Urinary bladder (tissue), 4 donors: ENCODE results near the gene FMR1. TPM values are rescaled to one million over a fixed set of nuclear protein-coding genes. Genes with fewer than 3 reads are reported as not detected.
A peak's percentile ranks its signal among the peaks of the same experiment; 100 is the strongest.

Experiments
- DNase-seq: peaks from one replicate; pipeline ENCODE4 v3.0.0-alpha.2; 2015; ENCODE audit errors: extremely low spot score
- H3K27ac ChIP-seq: one replicate; pipeline ENCODE4 v1.5.1; 2013; ENCODE audit warnings: low read depth, mild to moderate bottlenecking, moderate library complexity
- H3K36me3 ChIP-seq: one replicate; pipeline ENCODE4 v1.6.1; 2013; ENCODE audit warnings: mild to moderate bottlenecking, moderate library complexity; ENCODE audit not compliant: insufficient read depth
- H3K4me1 ChIP-seq: one replicate; pipeline ENCODE4 v1.6.1; 2013; ENCODE audit warnings: mild to moderate bottlenecking, moderate library complexity; ENCODE audit not compliant: insufficient read depth
- H3K4me3 ChIP-seq: one replicate; pipeline ENCODE4 v1.5.1; 2013; ENCODE audit warnings: low read depth, low read length
- WGBS: extraction: QIAGEN DNeasy Blood & Tissue Kit; methylation state at CpG from one replicate; pipeline ENCODE4 v1.1.7; 2013; 5-methylcytosine and 5-hydroxymethylcytosine counted together
- polyA plus RNA-seq: library from polyadenylated mRNA; stranded (reverse); fragments of 200-250 nt; gene quantifications from one replicate; pipeline ENCODE4 v1.2.3, GENCODE V29; 2013
- total RNA-seq: library from RNA; depleted of rRNA; stranded (reverse); fragments of >200 nt; gene quantifications from one replicate; pipeline ENCODE4 v1.2.3, GENCODE V29; 2014
- donor health status: healthy with polysubstance abuse.
- donor health status: healthy.

Gene FMR1
- total RNA-seq (87.0 TPM), polyA plus RNA-seq (24.3 TPM)

DNA sequence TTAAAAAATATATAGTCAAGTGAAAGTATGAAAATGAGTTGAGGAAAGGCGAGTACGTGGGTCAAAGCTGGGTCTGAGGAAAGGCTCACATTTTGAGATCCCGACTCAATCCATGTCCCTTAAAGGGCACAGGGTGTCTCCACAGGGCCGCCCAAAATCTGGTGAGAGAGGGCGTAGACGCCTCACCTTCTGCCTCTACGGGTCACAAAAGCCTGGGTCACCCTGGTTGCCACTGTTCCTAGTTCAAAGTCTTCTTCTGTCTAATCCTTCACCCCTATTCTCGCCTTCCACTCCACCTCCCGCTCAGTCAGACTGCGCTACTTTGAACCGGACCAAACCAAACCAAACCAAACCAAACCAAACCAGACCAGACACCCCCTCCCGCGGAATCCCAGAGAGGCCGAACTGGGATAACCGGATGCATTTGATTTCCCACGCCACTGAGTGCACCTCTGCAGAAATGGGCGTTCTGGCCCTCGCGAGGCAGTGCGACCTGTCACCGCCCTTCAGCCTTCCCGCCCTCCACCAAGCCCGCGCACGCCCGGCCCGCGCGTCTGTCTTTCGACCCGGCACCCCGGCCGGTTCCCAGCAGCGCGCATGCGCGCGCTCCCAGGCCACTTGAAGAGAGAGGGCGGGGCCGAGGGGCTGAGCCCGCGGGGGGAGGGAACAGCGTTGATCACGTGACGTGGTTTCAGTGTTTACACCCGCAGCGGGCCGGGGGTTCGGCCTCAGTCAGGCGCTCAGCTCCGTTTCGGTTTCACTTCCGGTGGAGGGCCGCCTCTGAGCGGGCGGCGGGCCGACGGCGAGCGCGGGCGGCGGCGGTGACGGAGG, at the start of gene FMR1:
FMR1 (plus strand) TSS at position 728 of the 831 bp plus-strand sequence. CDS start 261 bp downstream, outside the sequence.
- no peaks in the 10 kb centered on the region for H3K4me1 ChIP-seq
- H3K36me3 ChIP-seq = no peaks in the 10 kb centered on the region
- WGBS = 7% methylated on average over 52 of the region's 66 CpGs
- peak within 1 kb of the TSS; percentile 83 for H3K4me3 ChIP-seq
- H3K27ac ChIP-seq = peak within 1 kb of the TSS; percentile 69
- DNase-seq = peak; percentile 76

DNA sequence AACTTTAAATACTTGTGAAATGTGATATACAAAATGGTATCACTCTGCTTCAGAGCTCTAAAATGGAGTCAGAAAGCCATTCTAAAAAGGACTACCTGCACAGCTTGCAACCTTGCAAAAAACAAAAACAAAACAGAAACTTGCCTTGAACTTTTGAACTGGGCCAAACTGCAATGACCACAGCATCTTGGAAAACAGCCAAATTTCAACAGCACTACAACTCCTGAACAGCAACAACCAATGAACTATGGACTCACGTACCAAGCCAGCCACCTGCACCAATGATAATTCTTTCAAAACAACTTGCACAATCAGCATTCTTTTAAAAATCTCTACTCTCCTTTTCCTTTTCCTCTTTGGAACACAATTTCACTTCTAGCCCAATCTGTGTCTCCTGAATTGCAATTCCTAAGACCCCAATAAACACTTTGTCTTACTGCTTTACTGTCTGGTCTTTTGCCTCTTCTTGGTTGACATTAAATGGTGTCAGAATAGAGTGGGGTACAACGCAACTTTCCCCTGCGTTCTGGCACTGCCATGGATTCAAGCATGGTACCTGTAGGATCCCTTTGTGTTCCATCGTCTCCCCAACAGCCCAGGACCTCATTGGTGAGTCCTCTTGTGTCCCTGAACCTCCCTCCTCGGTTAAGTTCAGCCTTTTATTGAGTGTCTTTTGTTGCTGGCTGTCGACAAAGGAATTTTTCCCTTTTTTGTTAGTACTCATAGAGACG, 35.7 kb upstream of the FMR1 start:
- Histone ChIP-seq H3K4me1 (no peaks in the 10 kb centered on the region), H3K36me3 (no peaks in the 10 kb centered on the region), H3K4me3 (no peak overlapping the region), H3K27ac (no peak overlapping the region)
- WGBS = 76% methylated on average over 7 of the region's 7 CpGs
- no peak for DNase-seq

DNA sequence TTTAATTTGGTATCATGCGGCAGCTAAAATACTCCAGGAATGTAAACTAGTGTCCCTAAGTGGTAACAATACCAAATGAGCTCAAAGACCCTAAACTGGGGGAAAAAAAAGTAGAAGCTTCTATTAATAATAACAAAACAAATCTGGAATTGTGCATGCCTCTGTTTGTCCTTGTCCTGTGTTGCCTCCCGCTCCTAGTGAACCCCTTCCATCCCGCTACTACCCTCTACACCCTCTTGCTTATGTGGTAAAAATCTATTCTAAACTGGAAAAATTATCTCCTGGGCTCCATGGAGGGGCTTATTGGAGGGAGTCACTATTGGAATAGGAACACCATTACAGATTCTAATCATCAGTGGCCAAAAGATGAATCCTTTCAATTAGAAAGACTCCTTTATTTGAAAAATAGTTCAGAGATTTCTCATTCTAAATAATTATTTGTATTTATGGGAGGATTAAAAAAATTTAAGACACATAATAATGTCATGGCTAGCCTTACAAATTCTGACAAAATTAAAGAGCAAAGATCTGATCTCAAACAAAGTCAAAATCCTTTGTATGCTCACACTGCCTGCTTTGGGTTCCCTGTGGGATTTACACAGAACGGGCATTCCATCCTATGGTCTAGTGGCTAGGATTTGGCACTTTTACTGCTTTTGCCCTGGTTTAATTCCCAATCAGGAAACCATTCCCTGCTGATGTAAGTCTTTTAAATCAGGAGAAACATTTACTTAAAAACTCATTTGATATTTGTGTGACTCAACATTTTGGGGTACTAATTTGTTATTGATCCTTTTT, 34.7 kb upstream of the FMR1 start:
- Histone ChIP-seq H3K27ac (no peak overlapping the region), H3K4me3 (no peak overlapping the region), H3K4me1 (no peaks in the 10 kb centered on the region), H3K36me3 (no peaks in the 10 kb centered on the region)
- 89% methylated on average over 4 of the region's 4 CpGs for WGBS
- DNase-seq = no peak

DNA sequence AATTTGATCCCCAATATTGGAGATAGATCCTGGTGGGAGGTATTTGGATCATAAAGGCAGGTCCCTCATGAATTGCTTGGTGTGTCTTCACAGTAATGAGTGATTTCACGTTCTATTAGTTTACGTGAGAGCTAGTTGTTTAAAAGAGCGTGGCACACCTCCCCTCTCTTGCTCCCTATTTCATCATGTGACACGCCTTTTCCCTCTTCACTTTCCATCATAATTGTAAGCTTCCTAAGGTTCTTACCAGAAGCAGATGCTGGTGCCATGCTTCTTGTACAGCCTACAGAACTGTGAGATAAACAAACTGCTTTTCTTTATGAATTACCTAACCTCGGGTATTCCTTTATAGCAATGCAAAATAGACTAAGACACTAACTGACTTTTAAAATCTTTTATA, 34.0 kb upstream of the FMR1 start:
- WGBS = 87% methylated on average over 5 of the region's 5 CpGs
- Histone ChIP-seq H3K4me1 (no peaks in the 10 kb centered on the region), H3K36me3 (no peaks in the 10 kb centered on the region), H3K4me3 (no peak overlapping the region), H3K27ac (no peak overlapping the region)
- DNase-seq = no peak

DNA sequence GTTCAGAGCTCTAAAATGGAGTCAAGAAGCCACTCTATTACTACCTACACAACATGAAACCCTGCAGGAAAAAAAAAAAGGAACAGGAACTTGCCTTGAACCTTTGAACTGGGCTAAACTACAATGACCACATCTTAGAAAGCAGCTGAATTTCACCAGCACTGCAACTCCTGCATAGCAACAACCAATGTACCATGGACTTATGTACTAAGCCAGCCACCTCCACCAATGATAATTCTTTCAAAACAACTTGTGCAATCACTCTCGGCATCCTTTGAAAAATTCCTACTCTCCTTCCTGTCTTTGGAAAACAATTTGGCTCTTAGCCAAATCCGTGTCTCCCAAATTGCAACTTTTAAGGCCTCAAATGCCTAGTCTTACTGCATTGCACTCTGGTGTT, 26.8 kb upstream of the FMR1 start:
- no peak for DNase-seq
- H3K4me1 ChIP-seq = no peaks in the 10 kb centered on the region
- WGBS = 26% methylated on average over 2 of the region's 2 CpGs
- H3K36me3 ChIP-seq = no peaks in the 10 kb centered on the region
- H3K27ac ChIP-seq = no peak overlapping the region
- H3K4me3 ChIP-seq = no peak overlapping the region

DNA sequence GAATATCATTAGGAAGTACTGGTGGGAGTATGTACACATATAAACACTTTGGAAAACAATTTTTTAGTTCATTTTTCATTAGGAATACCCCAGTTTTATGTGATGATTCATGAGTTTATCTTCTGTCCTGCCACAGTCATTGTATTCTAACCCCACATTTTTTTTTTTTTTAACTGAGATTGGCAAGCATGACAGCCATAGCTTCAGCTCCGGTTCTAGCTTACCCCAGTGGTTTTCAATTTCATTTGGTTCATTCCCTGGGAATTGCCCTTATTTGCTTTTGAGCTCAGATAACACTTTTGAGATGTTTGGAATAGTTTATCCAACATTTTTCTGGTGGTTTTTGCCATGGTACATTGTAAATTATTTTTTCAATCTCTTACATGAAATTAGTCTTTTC, 21.0 kb upstream of the FMR1 start:
- DNase-seq = no peak
- Histone ChIP-seq H3K27ac (no peak overlapping the region), H3K4me3 (no peak overlapping the region), H3K36me3 (no peaks in the 10 kb centered on the region), H3K4me1 (no peaks in the 10 kb centered on the region)
- WGBS = 56% methylated on average over 1 of the region's 1 CpG

DNA sequence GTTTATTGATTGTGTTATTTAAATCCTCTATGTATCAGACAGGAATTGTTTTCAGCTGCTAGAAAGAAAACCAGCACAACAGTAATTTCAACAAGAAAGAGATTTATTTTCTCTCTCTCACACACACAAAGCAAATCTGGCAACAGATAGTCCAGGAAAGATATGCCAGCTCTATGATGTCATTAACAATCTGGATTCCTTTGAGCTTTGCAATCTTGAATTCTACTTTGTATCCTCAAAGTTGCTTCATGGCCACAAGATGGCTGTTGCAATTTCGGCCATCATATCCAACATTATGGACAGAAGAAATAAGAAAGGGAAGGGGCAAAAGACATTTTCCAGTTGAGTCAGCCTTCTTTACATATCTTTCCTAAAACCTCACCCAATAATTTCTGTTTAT, 19.8 kb upstream of the FMR1 start:
- 48% methylated on average over 1 of the region's 1 CpG for WGBS
- Histone ChIP-seq H3K36me3 (no peaks in the 10 kb centered on the region), H3K4me3 (no peak overlapping the region), H3K4me1 (no peaks in the 10 kb centered on the region), H3K27ac (no peak overlapping the region)
- DNase-seq = no peak

DNA sequence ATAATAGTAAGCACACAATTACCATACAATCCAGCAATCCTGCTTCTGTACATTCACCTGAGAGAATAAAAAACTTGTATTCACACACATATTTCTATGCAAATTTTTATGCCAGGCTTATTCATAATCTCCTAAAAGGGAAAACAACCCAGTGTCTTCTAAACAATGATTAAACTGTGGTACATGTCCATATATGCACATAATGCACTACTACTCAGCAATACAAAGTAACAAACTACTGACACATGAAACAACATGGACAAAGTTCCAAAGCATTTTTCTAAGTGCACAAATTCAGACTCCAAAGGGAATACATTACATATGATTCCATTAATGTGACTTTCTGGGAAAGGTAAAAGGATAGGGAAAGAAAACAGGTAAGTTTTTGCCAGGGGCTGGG, 18.0 kb upstream of the FMR1 start:
- H3K36me3 ChIP-seq = no peaks in the 10 kb centered on the region
- no peak overlapping the region for H3K27ac ChIP-seq
- no peaks in the 10 kb centered on the region for H3K4me1 ChIP-seq
- DNase-seq = no peak
- H3K4me3 ChIP-seq = no peak overlapping the region

DNA sequence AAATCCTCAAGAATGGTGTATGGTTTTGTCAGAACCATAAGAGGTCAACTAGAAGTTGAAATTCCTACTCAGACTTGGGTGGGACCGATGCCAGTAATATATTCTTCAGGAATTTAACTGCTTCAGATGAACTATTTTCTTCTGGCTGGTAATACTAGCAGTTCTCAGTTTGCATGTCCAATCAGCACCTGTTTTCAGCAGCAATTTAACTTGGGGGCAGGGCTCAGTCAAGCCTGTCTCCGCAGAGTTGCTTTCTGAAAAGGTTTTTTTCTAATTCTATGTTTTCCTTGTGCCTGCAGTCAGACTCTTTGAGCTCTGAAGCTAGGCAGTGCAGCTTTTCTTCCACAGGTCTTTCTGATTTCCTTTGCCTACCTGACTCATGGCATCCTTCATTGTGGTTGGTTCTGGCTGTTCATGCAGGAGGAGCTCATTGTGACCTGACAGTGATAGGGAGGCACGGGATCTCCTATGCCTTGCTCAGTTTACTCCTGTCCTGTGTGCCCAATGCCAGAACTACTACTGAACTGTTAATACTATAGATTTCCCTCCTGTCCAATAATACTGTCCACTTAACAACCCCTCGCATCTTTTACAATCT, 17.3 kb upstream of the FMR1 start:
- peak; percentile 5 for DNase-seq
- Histone ChIP-seq H3K4me1 (no peaks in the 10 kb centered on the region), H3K36me3 (no peaks in the 10 kb centered on the region), H3K4me3 (no peak overlapping the region), H3K27ac (no peak overlapping the region)
- 23% methylated on average over 4 of the region's 4 CpGs for WGBS

DNA sequence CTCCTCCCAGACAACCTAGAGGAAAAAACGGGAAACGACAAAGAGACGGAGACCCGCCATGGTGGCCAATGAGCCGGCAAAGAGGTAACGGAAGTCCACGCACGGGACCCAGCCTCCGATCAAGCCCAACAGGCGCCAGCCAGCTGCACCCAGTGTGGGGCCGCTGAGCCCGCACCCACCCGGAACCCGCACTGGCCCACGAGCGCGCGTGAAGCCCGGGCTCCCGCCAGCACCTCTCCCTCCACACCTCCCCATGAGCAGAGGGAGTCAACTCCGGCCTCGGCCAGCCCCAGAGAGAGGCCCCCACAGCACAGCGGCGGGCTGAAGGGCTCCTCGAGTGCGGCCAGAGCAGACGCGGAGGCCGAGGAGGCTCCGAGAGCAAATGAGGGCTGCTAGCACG, 14.6 kb upstream of the FMR1 start:
- Histone ChIP-seq H3K27ac (no peak overlapping the region), H3K36me3 (no peaks in the 10 kb centered on the region), H3K4me1 (no peaks in the 10 kb centered on the region), H3K4me3 (no peak overlapping the region)
- 97% methylated on average over 31 of the region's 31 CpGs for WGBS
- no peak for DNase-seq

DNA sequence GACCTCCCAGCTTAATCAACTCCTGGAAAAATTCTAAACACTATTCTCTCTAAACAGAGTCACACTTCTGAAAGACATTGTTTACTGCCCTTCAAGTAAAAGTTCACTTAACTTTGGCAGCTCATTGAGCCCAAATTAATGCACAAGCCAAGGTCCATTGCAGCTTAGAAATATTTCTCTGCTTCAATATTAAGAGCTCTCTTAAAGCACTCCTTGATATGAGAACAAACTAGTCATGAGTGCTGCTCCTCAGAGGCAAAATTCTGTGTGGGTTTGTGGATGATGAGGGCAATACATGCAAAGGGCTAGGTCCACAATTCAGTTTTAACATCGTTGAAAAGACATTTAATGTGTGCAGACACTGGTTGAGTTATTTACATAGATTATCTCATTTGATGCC, 12.8 kb upstream of the FMR1 start:
- WGBS = 49% methylated on average over 1 of the region's 1 CpG
- Histone ChIP-seq H3K36me3 (no peaks in the 10 kb centered on the region), H3K27ac (no peak overlapping the region), H3K4me3 (no peak overlapping the region), H3K4me1 (no peaks in the 10 kb centered on the region)
- DNase-seq = no peak

DNA sequence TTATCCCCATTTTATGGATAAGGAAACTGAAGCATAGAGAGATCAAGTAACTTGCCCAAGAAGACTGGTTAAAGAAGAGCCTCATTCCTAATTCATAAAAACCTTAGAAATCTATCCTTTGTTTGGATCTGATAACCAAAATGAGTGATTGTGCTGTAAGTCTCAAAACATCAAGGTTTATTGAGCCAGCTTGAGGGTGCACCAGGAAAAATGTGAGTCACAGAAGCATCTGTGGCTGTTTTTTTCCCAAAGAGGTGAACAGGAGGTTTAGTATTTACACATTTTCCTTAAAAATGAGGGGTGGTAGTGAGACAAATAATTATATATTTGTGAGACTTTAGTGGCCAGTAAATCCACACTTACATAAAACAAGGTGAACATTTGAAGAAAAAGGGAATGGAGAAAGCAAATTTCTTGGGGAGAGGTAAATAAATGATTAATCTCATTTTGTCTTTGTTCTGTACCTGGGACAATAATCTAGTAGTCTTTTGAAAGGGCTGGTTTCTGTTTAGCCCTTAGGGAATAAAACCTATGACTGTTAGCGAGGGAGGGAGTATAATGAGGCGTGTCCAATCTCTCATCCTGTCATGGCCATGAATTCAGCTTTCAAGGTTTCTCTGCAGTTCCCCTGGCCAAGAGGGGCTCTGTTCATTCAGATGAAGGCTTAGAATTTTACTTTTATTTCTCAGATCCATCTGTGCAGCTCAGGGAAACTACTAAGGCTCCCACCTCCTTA, 12.2 kb upstream of the FMR1 start:
- WGBS = 94% methylated on average over 2 of the region's 2 CpGs
- Histone ChIP-seq H3K36me3 (no peaks in the 10 kb centered on the region), H3K4me1 (no peaks in the 10 kb centered on the region), H3K27ac (no peak overlapping the region), H3K4me3 (no peak overlapping the region)
- DNase-seq = no peak

DNA sequence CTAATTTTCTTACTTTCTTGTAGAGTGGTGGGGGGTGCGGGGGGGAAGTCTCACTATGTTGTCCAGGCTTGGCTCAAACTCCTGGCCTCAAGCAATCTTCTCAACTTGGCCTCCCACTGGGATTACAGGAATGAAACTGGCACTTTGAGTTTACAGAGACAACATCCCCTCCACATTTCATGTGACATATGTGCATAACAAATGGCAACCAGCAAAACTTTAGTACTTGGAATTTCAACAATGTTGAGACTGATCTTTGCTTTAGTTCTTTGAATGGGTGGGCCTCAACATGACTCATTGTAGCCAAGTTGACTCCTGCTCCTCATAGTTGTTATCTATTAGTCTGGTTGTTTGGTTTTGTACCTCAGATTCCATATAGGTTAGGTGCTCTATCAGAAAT, 11.4 kb upstream of the FMR1 start:
- 95% methylated on average over 1 of the region's 1 CpG for WGBS
- Histone ChIP-seq H3K27ac (no peak overlapping the region), H3K4me3 (no peak overlapping the region), H3K4me1 (no peaks in the 10 kb centered on the region), H3K36me3 (no peaks in the 10 kb centered on the region)
- no peak for DNase-seq
